OCI-LY7 (cell line): ENCODE measurements around the gene ROCK2.
"Not testable (repeated sequence)": the region's sequence is repeated elsewhere in the genome, so short reads cannot be mapped to it uniquely, and the experiment has no call there.

Experiments used
- EZH2phosphoT487 ChIP-seq: fragments of 200-600 bp; sonication (generic); IDR thresholded peaks from 2 replicates; pipeline ENCODE4 v1.6.1; 2018; ENCODE audit warnings: low read depth, borderline replicate concordance, mild to moderate bottlenecking, mixed run types, antibody characterized with exemption, low read length, moderate library complexity, mixed read lengths
- TF ChIP-seq, protein P1 (sequence below): fragments of 200-600 bp; sonication (generic); conservative IDR thresholded peaks from 2 replicates; pipeline ENCODE4 v1.5.1; 2014; ENCODE audit warnings: mild to moderate bottlenecking, antibody characterized with exemption, low read length, moderate library complexity, mixed read lengths

DNA sequence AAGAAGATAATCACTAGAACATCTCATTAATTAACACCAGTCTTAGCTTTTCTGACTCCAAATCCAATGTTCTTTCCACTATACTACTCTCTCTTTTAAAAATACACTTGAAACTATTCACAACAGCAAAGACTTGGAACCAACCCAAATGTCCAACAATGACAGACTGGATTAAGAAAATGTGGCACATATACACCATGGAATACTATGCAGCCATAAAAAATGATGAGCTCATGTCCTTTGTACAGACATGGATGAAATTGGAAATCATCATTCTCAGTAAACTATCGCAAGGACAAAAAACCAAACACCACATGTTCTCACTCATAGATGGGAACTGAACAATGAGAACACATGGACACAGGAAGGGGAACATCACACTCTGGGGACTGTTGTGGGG is 15.9 kb downstream of the ROCK2 start:
- TF ChIP-seq, protein P1, sequence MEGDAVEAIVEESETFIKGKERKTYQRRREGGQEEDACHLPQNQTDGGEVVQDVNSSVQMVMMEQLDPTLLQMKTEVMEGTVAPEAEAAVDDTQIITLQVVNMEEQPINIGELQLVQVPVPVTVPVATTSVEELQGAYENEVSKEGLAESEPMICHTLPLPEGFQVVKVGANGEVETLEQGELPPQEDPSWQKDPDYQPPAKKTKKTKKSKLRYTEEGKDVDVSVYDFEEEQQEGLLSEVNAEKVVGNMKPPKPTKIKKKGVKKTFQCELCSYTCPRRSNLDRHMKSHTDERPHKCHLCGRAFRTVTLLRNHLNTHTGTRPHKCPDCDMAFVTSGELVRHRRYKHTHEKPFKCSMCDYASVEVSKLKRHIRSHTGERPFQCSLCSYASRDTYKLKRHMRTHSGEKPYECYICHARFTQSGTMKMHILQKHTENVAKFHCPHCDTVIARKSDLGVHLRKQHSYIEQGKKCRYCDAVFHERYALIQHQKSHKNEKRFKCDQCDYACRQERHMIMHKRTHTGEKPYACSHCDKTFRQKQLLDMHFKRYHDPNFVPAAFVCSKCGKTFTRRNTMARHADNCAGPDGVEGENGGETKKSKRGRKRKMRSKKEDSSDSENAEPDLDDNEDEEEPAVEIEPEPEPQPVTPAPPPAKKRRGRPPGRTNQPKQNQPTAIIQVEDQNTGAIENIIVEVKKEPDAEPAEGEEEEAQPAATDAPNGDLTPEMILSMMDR, result not testable (repeated sequence)
- not testable (repeated sequence) for TF ChIP-seq EZH2phosphoT487
